Kidney epithelial cell (primary cell): Measurements from ENCODE around the gene SLC25A15. TPM values are rescaled to one million over a fixed set of nuclear protein-coding genes. Genes with fewer than 3 reads are reported as not detected.

Source experiments
- DNase-seq: peaks from one replicate; pipeline ENCODE4 v3.0.0-alpha.2; 2010; ENCODE audit warnings: low read depth
- H3K27me3 ChIP-seq: 2 replicates; pipeline ENCODE4 v1.6.0; 2011; ENCODE audit warnings: low read length; ENCODE audit not compliant: control insufficient read depth, insufficient read depth
- H3K36me3 ChIP-seq: 2 replicates; pipeline ENCODE4 v1.5.1; 2011; ENCODE audit warnings: low read length; ENCODE audit not compliant: control insufficient read depth, insufficient read depth
- H3K4me3 ChIP-seq: 2 replicates; pipeline ENCODE4 v1.5.1; 2011; ENCODE audit warnings: low read depth, mild to moderate bottlenecking, control low read depth, low read length
- total RNA-seq: library from RNA; depleted of rRNA; stranded (reverse); fragments of >200 nt; gene quantifications from 2 replicates; pipeline ENCODE4 v1.2.3, GENCODE V29; 2015
- TF ChIP-seq, protein P1 (sequence below): IDR thresholded peaks from 2 replicates; pipeline ENCODE4 v1.5.1; 2011; ENCODE audit warnings: mild to moderate bottlenecking, moderate library complexity, low read length, control low read depth, inconsistent platforms; ENCODE audit not compliant: insufficient read depth, poor library complexity, severe bottlenecking

SLC25A15 gene
- total RNA-seq, 1 donor from 2014 or later, result 27.5 TPM

DNA sequence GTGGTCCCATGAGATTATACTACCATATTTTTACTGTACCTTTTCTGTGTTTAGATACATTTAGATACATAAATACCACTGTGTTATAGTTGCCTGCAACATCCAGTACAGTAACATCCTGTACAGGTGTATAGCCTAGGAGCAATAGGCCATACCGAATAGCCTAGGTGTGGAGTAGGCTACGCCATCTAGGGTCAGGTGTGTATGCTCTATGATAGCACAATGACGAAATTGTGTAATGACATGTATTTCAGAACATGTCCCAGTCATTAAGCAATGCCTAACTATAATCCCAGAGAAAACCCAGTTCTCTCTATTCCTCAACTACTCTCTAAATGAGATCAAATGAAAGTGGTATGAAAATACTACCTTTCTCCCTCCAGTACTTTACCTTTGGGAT is 3.9 kb downstream of the SLC25A15 start:
- DNase-seq, result no peak
- H3K4me3 ChIP-seq, result no peak overlapping the region
- no peaks in the 10 kb centered on the region for H3K36me3 ChIP-seq
- TF ChIP-seq, protein P1, sequence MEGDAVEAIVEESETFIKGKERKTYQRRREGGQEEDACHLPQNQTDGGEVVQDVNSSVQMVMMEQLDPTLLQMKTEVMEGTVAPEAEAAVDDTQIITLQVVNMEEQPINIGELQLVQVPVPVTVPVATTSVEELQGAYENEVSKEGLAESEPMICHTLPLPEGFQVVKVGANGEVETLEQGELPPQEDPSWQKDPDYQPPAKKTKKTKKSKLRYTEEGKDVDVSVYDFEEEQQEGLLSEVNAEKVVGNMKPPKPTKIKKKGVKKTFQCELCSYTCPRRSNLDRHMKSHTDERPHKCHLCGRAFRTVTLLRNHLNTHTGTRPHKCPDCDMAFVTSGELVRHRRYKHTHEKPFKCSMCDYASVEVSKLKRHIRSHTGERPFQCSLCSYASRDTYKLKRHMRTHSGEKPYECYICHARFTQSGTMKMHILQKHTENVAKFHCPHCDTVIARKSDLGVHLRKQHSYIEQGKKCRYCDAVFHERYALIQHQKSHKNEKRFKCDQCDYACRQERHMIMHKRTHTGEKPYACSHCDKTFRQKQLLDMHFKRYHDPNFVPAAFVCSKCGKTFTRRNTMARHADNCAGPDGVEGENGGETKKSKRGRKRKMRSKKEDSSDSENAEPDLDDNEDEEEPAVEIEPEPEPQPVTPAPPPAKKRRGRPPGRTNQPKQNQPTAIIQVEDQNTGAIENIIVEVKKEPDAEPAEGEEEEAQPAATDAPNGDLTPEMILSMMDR, result no peak
- no peaks in the 10 kb centered on the region for H3K27me3 ChIP-seq

DNA sequence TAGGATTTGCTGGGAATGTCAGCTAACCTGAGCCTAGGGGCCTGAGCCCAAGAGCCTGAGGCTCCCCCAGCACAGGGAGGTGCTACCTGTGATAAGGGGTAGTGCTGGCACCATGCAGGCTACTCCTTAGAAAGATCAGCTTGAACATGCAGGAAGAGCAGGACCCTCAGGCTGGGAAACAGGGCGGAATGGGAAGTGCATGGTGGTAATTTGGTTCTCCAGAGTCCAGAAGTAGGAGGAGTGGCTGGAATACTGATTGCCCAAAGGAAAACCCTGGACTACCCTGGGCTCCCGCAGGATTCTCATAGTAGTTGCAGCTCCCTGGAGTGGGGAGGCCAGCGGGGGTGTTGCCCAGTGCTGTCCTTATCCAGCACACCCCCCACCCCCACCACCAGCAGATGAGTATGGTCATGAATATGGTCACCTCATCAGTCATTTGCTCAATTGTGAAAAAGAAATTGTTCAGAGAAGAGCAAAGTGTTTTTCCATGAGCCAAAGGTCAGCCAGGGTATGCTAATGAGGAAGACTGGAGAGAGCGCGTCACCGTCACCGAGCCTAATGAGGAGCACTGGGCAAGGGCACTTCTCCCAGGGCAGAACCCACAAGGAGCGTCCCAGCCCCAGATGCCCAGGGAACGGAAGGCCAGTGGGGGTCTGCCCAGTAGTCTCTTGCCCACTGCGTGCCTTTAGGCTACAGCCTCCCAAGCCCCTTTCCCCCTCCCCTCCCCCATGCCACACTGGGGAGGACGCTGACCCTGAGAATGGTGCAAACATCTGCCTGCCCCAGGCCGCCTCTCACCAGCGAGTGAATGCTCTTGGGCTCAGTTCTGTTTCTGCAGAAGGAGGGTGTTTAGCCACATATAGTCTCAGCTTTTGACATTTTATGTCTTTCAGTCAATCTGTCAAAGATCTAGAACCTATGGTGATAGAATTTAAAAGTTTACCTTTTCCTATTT is 5.3 kb downstream of the SLC25A15 start:
- DNase-seq, result no peak
- H3K27me3 ChIP-seq, result no peaks in the 10 kb centered on the region
- no peaks in the 10 kb centered on the region for H3K36me3 ChIP-seq
- no peak overlapping the region for H3K4me3 ChIP-seq
- TF ChIP-seq, protein P1, result no peak

DNA sequence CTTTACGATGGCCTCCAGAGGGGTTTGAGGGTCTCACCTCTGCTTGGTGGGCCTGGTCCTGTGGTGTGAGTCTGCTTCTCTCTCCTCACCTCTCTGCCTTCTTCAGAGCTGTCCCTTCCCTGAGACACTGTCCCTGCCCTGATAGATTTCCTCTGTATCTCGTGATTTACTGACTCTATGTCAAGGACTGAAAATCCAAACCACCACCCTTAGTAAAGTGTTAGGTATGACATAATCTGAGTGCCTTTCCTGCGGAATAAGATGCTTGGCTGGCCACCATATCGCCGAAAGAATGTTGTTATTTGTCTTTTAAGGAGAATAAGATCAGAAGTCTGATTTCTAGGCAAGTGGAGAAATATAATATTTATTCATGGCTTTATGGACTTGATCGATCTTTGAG is 7.2 kb downstream of the SLC25A15 start:
- Histone ChIP-seq H3K4me3 (no peak overlapping the region), H3K27me3 (no peaks in the 10 kb centered on the region), H3K36me3 (no peaks in the 10 kb centered on the region)
- DNase-seq, result no peak
- TF ChIP-seq, protein P1, result no peak

DNA sequence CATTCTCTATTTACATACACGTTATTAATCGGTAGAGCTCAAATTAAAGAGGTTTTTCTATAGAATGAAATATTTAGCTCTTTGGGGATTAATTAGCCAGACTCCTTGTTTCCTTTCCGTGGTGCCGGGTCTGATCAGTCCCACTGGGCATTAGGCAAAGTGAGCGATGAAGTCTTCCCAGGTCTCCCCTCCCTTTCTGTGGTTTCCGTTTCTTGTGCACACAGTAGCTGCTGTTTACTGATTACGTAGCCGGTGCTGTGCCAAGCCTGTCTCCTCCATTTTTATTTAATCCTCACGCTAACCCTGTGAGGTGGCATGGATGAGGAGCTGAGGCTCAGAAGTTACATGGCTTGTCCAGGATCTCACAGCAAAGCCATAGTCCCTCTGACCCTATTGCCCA is 9.0 kb downstream of the SLC25A15 start:
- DNase-seq, result no peak
- no peaks in the 10 kb centered on the region for H3K27me3 ChIP-seq
- no peak overlapping the region for H3K4me3 ChIP-seq
- TF ChIP-seq, protein P1, result no peak
- no peaks in the 10 kb centered on the region for H3K36me3 ChIP-seq

DNA sequence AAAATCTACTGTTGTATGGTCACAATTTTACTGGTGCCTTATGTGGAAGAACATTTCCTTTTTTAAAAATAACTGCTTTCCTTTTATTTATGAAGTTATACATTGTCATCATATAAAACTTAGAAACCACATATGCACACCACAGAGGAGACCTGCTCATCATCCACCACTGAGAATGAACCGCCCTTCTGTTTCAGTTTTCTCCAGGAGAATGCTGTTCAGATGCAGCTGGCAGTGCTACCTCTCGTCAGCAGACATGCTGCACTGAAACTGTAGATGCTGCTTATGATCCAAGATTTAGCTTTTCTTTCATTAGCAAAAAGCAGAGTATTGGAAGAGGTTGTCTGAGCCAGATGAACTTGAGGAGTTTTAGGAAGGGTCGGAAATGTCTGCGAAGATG is 10.1 kb downstream of the SLC25A15 start:
- no peaks in the 10 kb centered on the region for H3K36me3 ChIP-seq
- no peak overlapping the region for H3K4me3 ChIP-seq
- TF ChIP-seq, protein P1, result no peak
- no peaks in the 10 kb centered on the region for H3K27me3 ChIP-seq
- no peak for DNase-seq
